LNCaP clone FGC (cell line): Measurements from ENCODE around the gene CNTN5.

Experiments
- DNase-seq: peaks from one replicate; pipeline ENCODE4 v3.0.0-alpha.2; 2011; ENCODE audit warnings: low read depth
- H3K4me3 ChIP-seq: 2 replicates; pipeline ENCODE4 v1.5.1; 2011; ENCODE audit warnings: mild to moderate bottlenecking, low read depth, low read length, control low read depth
- TF ChIP-seq, protein P1 (sequence below): IDR thresholded peaks from 2 replicates; pipeline ENCODE4 v1.5.1; 2012; ENCODE audit warnings: mild to moderate bottlenecking; ENCODE audit not compliant: control insufficient read depth, insufficient read depth; ENCODE audit errors: extremely low read depth

Gene CNTN5

GRCh38 chr11:99531468-99531867 is 510.7 kb downstream of the CNTN5 start:
- no peak for DNase-seq
- TF ChIP-seq, protein P1, sequence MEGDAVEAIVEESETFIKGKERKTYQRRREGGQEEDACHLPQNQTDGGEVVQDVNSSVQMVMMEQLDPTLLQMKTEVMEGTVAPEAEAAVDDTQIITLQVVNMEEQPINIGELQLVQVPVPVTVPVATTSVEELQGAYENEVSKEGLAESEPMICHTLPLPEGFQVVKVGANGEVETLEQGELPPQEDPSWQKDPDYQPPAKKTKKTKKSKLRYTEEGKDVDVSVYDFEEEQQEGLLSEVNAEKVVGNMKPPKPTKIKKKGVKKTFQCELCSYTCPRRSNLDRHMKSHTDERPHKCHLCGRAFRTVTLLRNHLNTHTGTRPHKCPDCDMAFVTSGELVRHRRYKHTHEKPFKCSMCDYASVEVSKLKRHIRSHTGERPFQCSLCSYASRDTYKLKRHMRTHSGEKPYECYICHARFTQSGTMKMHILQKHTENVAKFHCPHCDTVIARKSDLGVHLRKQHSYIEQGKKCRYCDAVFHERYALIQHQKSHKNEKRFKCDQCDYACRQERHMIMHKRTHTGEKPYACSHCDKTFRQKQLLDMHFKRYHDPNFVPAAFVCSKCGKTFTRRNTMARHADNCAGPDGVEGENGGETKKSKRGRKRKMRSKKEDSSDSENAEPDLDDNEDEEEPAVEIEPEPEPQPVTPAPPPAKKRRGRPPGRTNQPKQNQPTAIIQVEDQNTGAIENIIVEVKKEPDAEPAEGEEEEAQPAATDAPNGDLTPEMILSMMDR: no peak
- H3K4me3 ChIP-seq: no peak overlapping the region

DNA sequence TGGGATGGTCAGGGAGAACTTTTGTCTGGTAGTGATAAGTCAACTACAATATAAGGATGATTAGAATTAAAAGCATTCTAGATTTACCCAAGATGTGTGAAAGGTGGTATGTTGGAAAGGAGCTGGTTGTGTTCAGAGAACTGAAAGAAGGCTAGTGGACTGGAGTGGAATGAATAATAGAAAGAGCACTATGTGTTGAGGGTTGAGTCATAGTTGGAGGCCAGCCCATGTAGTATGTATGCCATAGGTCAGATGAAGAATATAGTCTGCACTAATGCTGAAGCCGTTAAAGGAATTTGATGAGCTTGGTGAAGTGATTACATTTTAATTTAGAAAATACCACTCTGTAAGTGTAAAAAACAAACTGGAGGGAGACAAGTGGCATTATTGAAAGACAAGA is 514.1 kb downstream of the CNTN5 start:
- TF ChIP-seq, protein P1: no peak
- no peak for DNase-seq
- H3K4me3 ChIP-seq: no peak overlapping the region

DNA sequence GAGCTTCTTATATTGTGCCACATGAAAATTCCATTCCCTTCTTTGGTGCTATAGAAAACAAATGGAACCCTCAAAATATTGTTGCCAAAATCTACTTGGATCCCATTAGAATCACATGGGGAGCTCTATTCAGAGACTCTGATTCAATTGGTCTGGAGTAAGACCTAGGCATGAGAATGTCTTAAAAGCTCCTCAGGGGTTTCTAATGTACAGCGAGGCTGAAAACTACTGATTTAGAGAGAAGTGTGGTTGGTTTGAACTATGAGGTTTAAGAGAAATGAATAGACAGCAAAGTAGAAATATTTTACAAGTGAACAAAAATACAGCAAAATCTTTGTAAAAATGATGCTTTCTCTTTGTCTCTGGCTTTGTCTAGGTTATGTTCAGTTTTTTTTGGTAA is 514.7 kb downstream of the CNTN5 start:
- no peak for DNase-seq
- H3K4me3 ChIP-seq: no peak overlapping the region
- TF ChIP-seq, protein P1: no peak

GRCh38 chr11:99535819-99536218 is 515.1 kb downstream of the CNTN5 start:
- H3K4me3 ChIP-seq: no peak overlapping the region
- no peak for DNase-seq

GRCh38 chr11:99537681-99538080 is 516.9 kb downstream of the CNTN5 start:
- DNase-seq: no peak
- TF ChIP-seq, protein P1: no peak

More at GRCh38 chr11:99535819-99536218, 515.1 kb downstream of the CNTN5 start:
- TF ChIP-seq, protein P1: no peak

DNA sequence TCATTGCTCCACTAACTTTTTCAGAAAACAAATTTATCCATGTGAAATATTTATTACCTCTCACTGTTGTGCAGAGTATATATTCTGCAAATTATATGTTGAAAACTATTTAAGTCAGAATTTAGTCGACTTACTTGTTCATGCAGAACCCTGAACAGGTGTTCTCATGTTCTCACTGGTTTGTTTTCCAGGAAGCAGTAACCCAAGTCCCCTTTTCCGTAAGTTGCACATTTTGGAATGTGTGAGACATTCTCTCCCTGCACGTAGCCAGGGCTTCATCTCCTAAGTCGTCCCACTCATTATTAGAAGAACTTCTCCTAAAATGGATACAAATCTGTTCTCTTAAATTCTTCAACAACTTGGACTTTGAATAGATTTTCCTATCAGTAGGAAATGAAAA is 524.9 kb downstream of the CNTN5 start:
- DNase-seq: no peak
- no peak overlapping the region for H3K4me3 ChIP-seq
- TF ChIP-seq, protein P1: no peak

More at GRCh38 chr11:99537681-99538080, 516.9 kb downstream of the CNTN5 start:
- no peak overlapping the region for H3K4me3 ChIP-seq

DNA sequence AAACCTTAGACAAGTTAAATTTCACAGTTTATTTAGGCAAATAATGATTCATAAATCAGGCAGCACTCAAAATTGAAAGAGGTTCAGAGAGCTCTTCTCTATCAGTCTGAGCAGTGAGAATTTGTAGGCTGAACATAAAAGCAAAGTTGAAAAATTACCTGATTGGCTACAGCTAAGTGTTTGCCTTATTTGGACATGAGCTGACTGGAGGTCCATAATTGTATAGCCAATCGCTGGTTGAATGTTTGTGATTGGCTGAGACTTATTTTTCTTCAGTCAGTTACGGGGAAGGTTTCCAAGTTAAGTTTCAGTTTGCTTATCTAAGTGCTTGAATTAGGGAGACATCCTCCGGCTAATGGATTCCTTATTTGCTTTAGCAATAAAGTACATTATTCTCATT is 527.5 kb downstream of the CNTN5 start:
- no peak for DNase-seq

More for the DNA sequence above, 527.5 kb downstream of the CNTN5 start:
- no peak overlapping the region for H3K4me3 ChIP-seq
- TF ChIP-seq, protein P1: no peak
